Upper lobe of left lung (tissue), 6 donors: ENCODE measurements around the gene GLTP. TPM values are rescaled to one million over a fixed set of nuclear protein-coding genes. Genes with fewer than 3 reads are reported as not detected.

Experiments
- ATAC-seq, 2 donors: fragments of 200-7000 bp; cut with Tn5 transposase; one replicate each; pipeline ENCODE4 v1.9.1; 2022; ENCODE audit warnings: mild to moderate bottlenecking in 2 of 2, moderate library complexity in 2 of 2; ENCODE audit not compliant: low FRiP score in 2 of 2
- DNase-seq, 2 donors: peaks; one replicate each; pipeline ENCODE4 v3.0.0-alpha.2; 2019 to 2020
- H3K27ac ChIP-seq, 4 donors: fragments of 200-600 bp; sonication (generic); one replicate each; pipeline ENCODE4 v1.5.1; 2016 to 2019
- H3K27me3 ChIP-seq, 4 donors: fragments of 200-600 bp; sonication (generic); one replicate each; pipeline ENCODE4 v1.5.1; 2017 to 2019
- H3K36me3 ChIP-seq, 4 donors: fragments of 200-600 bp; sonication (generic); one replicate each; pipeline ENCODE4 v1.5.1; 2016 to 2019
- H3K4me1 ChIP-seq, 4 donors: fragments of 200-600 bp; sonication (generic); one replicate each; pipeline ENCODE4 v1.5.1; 2018 to 2019
- H3K4me3 ChIP-seq, 4 donors: fragments of 200-600 bp; sonication (generic); one replicate each; pipeline ENCODE4 v1.5.1; 2017 to 2019; ENCODE audit warnings: mild to moderate bottlenecking in 2 of 4, moderate library complexity in 1 of 4
- H3K9me3 ChIP-seq, 4 donors: fragments of 200-600 bp; sonication (generic); one replicate each; pipeline ENCODE4 v1.5.1; 2018 to 2019
- EP300 ChIP-seq, 4 donors: sonication (generic); formaldehyde crosslinking; IDR thresholded peaks; one replicate each; pipeline ENCODE4 v1.5.1; 2017; ENCODE audit warnings: antibody characterized with exemption in 4 of 4, control low read depth in 2 of 4
- POLR2A ChIP-seq, 4 donors: fragments of 450-650 bp; IDR thresholded peaks; one replicate each; pipeline ENCODE4 v1.5.1; 2016 to 2017; ENCODE audit warnings: antibody characterized with exemption in 4 of 4, mild to moderate bottlenecking in 2 of 4
- POLR2AphosphoS5 ChIP-seq, 2 donors: sonication (generic); formaldehyde crosslinking; IDR thresholded peaks; one replicate each; pipeline ENCODE4 v1.5.1; 2017; ENCODE audit warnings: antibody characterized with exemption in 2 of 2
- WGBS, 2 donors: methylation state at CpG; one replicate each; pipeline ENCODE4 v1.1.5; 2017 to 2018; 5-methylcytosine and 5-hydroxymethylcytosine counted together
- total RNA-seq, 6 donors: library from RNA; depleted of rRNA in 4 of 6; stranded (reverse); fragments of >200 nt in 4 of 6; gene quantifications; one replicate each; pipeline versions ENCODE4 v1.1.0 to v1.2.1, GENCODE V29; 2016 to 2021
- TF ChIP-seq, protein P1 (sequence below), 6 experiments: fragments of 450-650 bp in 4 of 6; fragments of 200-600 bp in 2 of 6; sonication (generic) in 2 of 6; IDR thresholded peaks; one replicate each; pipeline ENCODE4 v1.5.1; 2016 to 2019; ENCODE audit warnings: antibody characterized with exemption in 6 of 6
- donor health status: DM: no; HTN: no; CAD: no; lungs with moderate emphysema.
- donor health status: DM: no; HTN: yes; CAD: no; lungs with severe emphysema.

Gene GLTP
- total RNA-seq, 6 donors from 2014 or later, result 24.7 to 59.7 (median 46.6) TPM

- no peak for ATAC-seq
- WGBS, 2 donors, result 71 to 72% methylated on average over 4 to 5 of the region's 5 CpGs
- TF ChIP-seq EP300 (IDR thresholded peaks at IDR 0.05), result no peak
- TF ChIP-seq, protein P1, sequence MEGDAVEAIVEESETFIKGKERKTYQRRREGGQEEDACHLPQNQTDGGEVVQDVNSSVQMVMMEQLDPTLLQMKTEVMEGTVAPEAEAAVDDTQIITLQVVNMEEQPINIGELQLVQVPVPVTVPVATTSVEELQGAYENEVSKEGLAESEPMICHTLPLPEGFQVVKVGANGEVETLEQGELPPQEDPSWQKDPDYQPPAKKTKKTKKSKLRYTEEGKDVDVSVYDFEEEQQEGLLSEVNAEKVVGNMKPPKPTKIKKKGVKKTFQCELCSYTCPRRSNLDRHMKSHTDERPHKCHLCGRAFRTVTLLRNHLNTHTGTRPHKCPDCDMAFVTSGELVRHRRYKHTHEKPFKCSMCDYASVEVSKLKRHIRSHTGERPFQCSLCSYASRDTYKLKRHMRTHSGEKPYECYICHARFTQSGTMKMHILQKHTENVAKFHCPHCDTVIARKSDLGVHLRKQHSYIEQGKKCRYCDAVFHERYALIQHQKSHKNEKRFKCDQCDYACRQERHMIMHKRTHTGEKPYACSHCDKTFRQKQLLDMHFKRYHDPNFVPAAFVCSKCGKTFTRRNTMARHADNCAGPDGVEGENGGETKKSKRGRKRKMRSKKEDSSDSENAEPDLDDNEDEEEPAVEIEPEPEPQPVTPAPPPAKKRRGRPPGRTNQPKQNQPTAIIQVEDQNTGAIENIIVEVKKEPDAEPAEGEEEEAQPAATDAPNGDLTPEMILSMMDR (IDR thresholded peaks at IDR 0.05), result no peak
- no peak for TF ChIP-seq POLR2A (IDR thresholded peaks at IDR 0.05)
- no peak for TF ChIP-seq POLR2AphosphoS5 (IDR thresholded peaks at IDR 0.05)
These were observed 68.7 kb downstream of the GLTP start for GRCh38 chr12:109811624-109811995.

GRCh38 chr12:109810954-109811623, 69.3 kb downstream of the GLTP start:
- H3K27me3 ChIP-seq, result no peaks in the 10 kb centered on the region
- no peaks in the 10 kb centered on the region for H3K36me3 ChIP-seq
- ATAC-seq (no peak), DNase-seq (no peak)
- no peaks in the 10 kb centered on the region for H3K9me3 ChIP-seq
- 91 to 92% methylated on average over 8 to 10 of the region's 10 CpGs for WGBS, 2 donors
- TF ChIP-seq POLR2A (IDR thresholded peaks at IDR 0.05), result no peak
- no peak for TF ChIP-seq EP300 (IDR thresholded peaks at IDR 0.05)
- TF ChIP-seq, protein P1 (IDR thresholded peaks at IDR 0.05), result no peak
- no peak for TF ChIP-seq POLR2AphosphoS5 (IDR thresholded peaks at IDR 0.05)
- H3K4me1 ChIP-seq, result no peaks in the 10 kb centered on the region
- no peak overlapping the region for H3K4me3 ChIP-seq
- no peak overlapping the region for H3K27ac ChIP-seq

More at GRCh38 chr12:109811624-109811995, 68.7 kb downstream of the GLTP start:
- Histone ChIP-seq H3K27ac (no peak overlapping the region), H3K36me3 (no peaks in the 10 kb centered on the region), H3K9me3 (no peaks in the 10 kb centered on the region), H3K4me1 (no peaks in the 10 kb centered on the region), H3K4me3 (no peak overlapping the region), H3K27me3 (no peaks in the 10 kb centered on the region)
- DNase-seq, result no peak

GRCh38 chr12:109808876-109809646, 71.3 kb downstream of the GLTP start:
- DNase-seq (no peak), ATAC-seq (no peak)
- H3K27me3 ChIP-seq, result no peaks in the 10 kb centered on the region
- no peaks in the 10 kb centered on the region for H3K36me3 ChIP-seq
- 91 to 98% methylated on average over 4 of the region's 4 CpGs for WGBS, 2 donors
- no peaks in the 10 kb centered on the region for H3K4me1 ChIP-seq
- H3K27ac ChIP-seq, result no peak overlapping the region
- TF ChIP-seq POLR2AphosphoS5 (IDR thresholded peaks at IDR 0.05) (no peak), EP300 (IDR thresholded peaks at IDR 0.05) (no peak), POLR2A (IDR thresholded peaks at IDR 0.05) (no peak)
- TF ChIP-seq, protein P1 (IDR thresholded peaks at IDR 0.05), result no peak
- H3K4me3 ChIP-seq, result no peak overlapping the region
- no peaks in the 10 kb centered on the region for H3K9me3 ChIP-seq

- H3K27ac ChIP-seq, result no peak overlapping the region
- no peak overlapping the region for H3K4me3 ChIP-seq
- 90 to 96% methylated on average over 12 of the region's 12 CpGs for WGBS, 2 donors
- ATAC-seq (no peak), DNase-seq (no peak)
- H3K27me3 ChIP-seq, result no peaks in the 10 kb centered on the region
- no peaks in the 10 kb centered on the region for H3K4me1 ChIP-seq
- TF ChIP-seq EP300 (IDR thresholded peaks at IDR 0.05) (no peak), POLR2A (IDR thresholded peaks at IDR 0.05) (no peak), POLR2AphosphoS5 (IDR thresholded peaks at IDR 0.05) (no peak)
- TF ChIP-seq, protein P1 (IDR thresholded peaks at IDR 0.05), result no peak
- no peaks in the 10 kb centered on the region for H3K9me3 ChIP-seq
- no peaks in the 10 kb centered on the region for H3K36me3 ChIP-seq
These were observed 72.2 kb downstream of the GLTP start for GRCh38 chr12:109807954-109808643.
